ENCODE results near the gene PCBP3.
"Not testable (repeated sequence)": the region's sequence is repeated elsewhere in the genome, so short reads cannot be mapped to it uniquely, and the experiment has no call there.

Gene PCBP3

DNA sequence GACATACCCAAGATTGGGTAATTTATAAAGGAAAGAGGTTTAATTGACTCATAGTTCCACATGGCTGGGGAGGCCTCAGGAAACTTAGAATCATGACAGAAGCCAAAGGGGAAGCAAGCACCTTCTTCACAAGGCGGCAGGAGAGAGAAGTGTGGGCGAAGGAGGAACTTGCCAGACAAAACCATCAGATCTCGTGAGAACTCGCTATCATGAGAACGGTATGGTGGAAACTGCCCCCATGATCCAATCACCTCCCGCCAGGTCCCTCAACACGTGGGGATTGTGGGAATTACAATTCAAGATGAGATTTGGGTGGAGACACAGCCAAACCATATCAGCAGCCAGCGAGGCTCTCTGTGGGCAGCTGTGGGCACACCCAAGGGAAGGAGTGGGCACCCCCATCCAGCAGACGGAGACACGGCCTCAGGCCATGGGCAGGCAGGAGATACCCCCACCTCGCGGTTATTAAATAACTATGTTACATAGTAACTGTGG, 189.3 kb downstream of the PCBP3 start:
- DNase-seq, result not testable (repeated sequence)

DNA sequence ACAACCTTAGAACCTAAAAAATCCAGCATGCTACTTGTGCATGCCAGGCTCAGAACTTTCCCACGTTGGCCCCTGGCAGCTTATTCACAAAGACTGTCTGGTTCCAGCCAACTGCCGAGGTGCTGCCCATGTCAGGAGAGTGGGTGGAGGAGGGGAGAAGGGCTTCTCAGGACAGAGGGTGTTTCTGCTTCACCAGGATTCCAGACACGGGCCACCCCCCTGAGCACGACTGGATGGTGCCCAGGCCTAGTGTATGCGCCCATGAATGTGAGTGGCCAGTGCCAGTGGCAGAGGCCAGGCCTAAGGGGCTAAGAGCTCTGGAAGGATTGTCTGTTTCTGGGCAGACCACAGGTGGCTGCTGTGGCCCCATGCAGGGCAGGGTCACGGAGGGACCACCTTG, 189.9 kb downstream of the PCBP3 start:
- no peak for DNase-seq

DNA sequence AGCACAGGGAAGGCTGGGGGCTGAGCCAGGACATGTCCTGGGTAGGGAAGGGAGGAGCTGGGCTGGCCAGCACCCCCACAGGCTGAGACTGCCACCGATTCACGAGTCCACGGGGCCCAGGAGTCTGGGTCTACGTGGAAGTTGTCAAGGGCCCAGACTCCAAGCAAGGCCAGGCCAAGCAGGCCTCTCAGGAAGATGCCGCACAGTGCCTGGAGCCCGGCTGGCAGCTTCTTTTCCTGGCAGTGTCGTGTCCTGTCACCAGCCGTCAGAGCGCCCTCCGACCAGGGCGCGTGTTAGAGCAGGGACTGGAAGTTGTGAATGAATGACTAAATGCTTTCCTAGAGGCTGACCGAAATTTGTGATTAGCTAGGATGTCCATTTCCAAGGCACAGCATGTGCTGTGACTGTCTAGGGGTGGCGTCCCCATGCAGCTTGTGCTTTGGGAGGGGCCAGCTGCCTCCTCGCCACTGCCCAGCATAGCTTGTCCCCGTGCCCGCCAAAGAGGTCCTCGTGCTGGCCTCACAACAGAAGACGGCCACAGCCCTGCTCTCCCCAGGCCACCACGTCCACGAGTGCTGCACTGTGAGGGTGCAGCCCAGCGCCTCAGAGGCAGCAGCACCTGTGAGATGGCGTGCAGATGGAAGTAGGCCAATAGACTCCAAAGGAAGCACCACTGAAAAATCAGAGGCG, 190.6 kb downstream of the PCBP3 start:
- DNase-seq, result no peak

DNA sequence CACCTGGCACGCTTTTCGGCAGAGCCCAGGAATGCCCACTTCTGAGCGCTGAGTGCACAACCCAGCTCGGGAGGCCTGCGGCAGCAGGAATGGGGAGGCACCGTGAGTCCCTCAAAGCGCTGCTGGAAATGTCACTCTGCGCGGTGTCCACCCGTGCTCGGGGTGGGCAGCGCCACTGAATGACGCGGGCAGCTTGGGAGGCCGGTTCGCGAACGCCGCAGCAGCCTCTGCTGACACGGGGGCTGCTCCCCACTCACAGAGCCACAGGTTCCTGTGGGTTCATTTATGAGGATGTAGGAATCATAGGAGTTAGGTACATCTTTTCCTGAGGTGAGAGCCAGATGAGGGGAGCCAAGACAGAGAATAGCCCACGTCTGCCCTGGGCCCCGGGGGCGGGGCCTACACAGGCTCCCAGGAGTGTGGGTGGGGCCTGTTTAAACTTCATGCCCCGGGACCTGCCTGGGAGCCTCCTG, 191.3 kb downstream of the PCBP3 start:
- no peak for DNase-seq

DNA sequence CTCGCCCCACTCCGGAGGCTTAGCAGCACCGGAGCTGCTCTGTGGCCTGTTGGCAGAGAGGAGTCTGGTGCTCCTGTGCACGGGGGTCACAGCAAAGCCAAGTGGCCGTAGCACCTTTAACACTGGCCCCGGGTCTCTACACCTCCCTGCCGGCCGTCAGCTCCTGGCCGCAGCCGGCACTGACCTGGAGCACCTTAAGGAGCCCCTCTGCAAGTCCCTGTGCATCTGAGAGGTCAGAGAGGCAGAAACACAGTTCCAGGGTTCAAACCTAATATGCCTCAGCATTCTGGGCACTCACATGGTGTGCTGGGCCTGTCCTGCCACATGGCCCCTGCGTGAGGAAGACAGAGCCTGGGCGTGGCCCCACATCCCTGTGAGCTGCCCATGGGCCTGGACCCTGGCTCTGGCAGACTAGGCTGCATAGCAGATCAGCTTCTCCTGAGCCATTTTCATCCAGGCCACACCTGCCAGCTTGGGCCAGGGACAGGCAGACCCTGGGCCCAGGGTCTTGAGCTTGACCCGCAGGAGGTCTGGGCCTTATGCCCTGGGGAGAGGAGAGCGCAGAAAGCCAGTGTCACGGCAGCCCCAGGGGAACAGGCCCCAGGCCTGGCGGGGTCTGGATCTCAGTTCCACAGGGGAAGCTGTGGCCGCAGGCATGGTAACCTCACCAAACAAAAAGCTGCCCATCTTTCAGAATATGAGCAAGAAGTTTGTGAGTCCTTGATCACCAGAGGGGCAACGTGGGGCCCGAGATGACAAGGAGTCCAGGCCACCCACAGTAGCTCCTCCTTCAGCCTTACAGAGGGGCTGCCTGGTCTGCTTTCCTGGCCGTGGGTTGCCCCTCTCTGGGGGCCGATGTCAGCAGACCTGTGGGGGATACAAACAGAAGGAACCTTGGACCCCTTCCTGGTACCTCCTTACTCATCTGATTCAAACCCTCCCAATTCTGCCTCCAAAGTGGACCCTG, 192.1 kb downstream of the PCBP3 start:
- DNase-seq, result no peak

DNA sequence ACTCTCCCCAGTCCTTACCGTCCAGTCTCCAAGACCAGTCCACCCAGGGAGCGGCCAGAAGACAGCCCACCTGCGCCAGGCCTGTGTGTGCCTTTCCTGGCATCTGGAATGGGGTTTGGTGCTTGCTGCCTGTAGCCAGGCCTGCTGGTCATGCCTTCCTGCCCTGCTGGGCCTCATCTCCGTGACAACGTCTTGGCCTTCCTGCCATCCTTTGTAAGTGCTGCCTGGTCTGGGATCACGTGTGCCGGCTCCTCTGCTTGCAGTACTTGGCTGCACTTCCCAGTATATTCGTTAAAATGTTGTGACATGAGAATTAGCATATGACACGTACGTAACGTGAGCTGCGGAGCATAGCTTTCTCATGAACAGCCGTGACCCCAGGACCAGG, 192.7 kb downstream of the PCBP3 start:
- DNase-seq, result no peak

DNA sequence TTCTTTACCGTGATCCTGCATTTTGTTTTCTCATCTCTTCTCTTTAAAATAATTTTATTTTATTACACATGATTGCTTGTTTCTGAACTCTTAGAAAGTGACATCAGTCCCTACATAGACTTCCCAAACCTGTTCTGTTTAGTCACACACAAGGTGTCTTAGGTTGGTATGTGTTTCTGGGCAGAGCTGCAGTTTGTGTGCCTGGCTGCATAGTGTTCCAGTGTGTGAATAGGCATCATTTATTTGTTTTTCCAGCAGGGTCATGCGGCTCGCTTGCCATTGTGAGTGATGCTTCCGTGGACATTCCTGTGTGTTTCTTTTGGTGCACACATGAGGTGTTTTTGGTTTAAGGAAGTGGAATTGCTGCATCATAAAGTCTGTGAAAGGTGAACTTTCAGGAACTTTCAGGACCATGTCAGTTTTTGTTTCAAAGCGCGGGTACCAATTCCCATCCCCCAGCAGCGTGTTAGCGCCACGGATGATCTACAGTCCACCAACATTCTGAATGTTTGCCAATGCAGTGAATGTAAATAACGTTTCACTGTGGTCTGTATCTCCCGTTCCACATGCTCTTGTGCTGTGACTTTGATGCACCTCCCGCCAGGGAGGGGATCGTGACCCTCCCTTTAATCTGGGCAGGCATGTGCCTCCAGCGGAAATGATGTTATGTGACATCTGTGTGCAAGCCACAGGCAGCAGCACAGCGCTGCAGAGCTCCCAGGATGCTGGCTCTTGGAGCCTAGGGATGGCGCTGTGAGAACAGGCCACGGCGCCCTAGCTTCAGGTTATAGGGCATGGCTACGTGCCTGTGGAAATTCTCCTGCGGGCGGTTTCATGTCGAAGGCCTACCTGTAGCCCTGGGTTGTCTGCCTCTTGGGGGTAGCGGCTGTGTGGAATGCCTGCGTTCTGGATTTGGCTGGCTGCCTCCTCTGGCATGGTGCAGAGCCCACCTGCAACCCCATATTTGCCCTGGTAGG, 193.5 kb downstream of the PCBP3 start:
- DNase-seq, result no peak

DNA sequence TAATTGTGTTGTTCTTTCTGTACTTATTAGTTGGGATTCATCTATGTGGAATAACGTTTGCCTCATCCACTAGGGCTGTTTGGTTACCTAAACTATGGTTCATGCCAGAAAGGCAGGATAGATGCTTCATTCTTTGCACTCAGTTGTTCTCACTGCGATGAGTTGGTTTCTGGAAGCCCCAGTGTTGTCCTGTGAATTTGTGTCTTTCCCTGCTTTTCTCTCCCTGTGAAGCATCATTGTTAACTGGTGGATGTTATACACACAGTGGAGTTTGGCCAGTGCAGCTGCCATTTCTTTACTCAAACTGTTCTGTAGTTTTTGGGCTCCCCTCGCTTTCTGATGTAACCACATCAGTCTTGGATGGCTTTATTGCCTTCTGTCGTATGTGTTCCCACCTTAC, 194.4 kb downstream of the PCBP3 start:
- no peak for DNase-seq

DNA sequence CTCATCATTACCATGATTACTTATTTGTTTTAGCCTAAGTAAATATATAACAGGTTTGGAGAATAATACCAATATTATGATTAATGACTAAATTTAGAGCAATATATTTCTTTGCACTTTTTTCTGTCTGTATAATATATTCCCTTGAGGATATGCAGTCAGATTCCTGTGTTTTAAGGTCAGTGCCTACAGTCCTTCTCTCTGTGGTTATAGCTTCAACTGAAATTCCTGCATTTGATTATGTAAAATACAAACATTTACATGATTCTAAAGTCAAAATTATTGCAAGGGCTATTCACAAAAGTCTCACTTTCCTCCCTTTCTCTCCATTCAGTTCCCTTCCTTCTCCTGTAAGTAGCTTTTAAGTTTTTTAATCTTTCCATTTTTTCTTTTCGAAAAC, 195.1 kb downstream of the PCBP3 start:
- DNase-seq, result no peak

DNA sequence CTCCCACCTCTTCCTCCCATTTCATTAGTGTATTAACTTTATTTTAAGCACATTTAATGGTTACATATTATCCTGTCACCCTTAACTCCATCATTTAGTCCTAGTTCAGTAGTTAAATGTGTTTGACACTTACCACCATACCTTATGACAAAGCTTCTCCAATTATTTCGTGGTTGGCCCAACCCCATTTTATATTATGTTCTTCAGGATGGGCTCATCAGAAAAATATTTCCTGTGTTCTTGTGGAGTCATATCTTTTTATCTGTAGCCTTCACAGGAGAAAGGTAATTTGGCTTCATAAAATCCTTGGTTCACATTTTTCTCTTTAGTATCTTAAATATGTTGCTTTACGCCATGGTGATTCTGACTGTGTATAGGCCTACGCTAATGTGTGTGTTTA, 195.7 kb downstream of the PCBP3 start:
- DNase-seq, result no peak

DNA sequence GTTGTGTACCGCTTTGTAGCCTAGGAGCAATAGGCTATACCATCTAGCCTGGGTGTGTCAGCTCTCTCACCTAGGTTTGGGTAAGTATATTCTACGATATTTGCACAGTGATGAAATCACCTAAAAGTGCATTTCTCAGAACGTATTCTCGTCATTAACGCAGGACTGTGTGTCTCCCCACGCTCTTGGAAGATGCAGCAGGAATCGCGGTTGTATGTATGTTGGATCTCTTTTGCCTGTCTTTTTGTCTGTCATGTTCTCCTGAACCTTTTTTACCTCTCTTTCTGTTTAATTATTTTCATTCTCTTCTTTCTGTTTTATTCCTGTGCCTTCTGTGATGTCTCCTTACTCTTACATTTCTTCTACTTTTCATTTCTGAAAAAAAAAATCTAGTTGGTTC, 197.5 kb downstream of the PCBP3 start:
- DNase-seq, result no peak

DNA sequence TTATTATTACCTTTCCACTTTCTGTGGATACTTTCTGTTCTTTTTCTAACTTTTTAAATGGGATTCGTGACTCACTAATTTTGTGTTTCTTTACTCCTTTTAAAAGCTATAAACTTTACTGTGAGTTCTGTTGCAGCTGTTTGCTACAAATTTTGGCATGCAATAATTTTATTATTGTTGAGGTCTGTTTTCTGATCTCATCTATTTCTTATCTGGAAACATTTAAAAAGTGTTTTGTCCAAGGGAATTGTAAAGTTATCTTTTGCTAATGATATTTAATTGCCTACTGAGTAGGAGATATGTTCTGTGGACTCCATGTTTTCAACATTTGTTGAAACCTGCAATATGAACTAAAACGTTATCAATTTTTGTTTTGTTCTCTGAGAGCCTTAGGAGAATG, 199.9 kb downstream of the PCBP3 start:
- DNase-seq, result no peak

DNA sequence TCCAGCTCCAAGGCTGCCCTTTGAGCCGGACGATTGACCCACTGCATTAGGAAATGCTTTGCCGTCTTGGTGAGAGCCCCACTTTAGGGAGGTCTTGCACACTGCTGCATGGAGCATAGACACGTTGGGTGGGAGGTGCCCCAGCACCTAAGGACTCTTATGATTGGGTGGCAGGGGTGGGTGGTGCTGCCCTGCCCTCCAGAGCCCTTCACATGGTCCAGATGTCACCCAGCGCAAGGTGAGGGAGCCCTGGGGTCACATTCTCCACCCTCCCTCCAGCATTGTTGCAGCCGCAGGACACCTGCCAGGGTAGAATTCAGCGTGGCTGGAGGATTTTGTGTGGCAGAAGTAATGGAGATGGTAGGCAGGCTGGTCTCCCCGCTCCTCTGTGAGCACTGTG, 200.7 kb downstream of the PCBP3 start:
- DNase-seq, result no peak

DNA sequence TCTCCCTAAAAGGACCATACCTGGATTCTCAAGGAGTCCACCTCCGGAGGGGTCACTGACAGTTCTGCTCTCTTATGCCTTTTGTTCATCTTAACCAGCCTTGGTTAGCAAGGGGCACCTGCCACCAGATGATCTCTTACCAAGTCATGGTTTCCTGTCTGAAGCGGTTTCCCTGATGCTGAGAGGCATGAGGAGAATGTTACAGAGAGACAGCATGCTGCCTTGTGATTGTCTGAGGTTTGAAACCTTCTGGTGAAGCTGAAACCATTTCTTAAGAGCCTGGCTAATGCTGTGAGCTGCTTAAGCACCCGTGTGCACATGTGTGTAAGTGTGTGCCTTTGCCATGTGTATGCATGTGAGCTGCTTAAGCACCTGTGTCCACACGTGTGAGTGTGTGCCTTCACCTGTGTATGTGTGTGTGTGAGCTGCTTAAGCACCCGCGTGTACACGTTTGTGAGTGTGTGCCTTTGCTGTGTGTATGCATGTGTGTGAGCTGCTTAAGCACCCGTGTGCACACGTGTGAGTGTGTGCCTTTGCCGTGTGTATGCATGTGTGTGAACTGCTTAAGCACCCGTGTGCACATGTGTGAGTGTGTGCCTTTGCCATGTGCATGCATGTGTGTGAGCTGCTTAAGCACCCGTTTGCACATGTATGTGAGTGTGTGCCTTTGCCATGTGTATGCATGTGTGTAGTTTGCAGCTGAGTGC, 201.7 kb downstream of the PCBP3 start:
- DNase-seq, result no peak

DNA sequence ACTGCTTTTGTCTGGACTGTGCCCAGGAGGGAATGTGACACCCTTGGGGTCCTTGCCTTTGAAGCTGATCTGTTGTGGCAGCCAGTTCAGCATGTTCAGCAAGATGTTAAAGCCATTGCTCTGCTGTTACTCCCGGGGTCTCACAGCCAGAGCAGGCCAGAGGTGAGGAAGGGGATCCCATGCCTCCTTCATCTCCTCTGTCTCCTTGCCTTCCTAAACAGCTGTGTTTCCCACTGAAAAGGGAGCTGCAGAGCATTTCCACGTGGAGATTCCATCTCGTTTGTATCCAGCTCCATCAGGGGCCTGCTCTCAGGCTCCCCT, 202.2 kb downstream of the PCBP3 start:
- DNase-seq, result no peak

DNA sequence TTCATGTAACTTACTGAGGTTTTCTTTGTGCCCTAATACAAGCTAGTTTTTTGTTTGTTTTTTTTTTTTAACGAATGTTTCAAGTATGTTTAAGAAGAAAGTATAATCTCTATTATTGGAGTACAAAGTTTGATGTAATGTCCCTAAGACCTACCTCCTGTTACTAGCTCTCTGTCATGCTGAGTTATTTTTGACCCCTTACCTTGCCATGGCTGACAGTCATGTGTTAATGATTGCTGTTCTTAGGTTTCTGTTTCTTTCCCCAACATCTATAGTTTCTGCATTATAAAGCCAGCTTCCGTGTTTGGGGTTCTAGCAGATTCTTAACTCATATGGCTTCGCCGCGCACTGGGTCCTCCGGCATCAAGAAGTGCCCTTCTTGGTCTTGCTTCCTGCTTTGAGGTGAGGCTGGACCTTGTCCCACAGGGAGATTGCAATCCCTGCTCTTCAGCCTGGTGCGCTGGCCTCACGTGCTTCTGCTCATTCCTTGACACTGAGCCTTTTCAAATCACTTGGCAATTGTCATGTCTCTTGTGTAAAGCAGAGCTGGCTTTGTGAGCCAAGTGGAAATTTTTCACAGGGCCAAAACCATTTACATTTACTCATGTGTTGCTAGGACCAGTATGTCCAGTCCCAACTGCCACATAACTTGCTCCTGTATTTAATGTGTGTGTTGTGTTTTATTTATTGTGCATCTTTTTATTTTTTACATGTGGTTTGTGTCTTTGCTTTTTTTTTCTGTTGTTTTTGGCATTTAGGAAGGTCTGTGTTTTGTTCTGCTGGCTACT, 203.0 kb downstream of the PCBP3 start:
- no peak for DNase-seq

DNA sequence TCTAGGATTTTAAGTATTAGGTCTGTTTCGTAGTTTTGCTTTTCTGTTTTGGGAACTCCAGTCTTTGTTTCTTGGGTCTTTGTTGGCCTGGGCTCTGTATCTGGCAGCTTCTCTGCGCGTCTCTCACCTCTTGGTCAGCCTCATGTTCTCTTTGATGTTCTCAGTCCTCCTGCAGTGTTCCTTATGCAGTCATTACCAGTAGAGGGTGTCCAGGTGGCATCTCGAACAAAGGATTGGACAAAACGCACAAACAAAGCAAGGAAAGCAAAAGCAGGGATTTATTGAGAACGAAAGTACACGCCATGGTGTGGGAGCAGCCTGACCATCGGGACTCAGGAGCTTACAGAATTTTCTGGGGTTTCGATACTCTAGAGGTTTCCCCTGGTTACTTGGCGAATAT, 204.3 kb downstream of the PCBP3 start:
- DNase-seq, result no peak

DNA sequence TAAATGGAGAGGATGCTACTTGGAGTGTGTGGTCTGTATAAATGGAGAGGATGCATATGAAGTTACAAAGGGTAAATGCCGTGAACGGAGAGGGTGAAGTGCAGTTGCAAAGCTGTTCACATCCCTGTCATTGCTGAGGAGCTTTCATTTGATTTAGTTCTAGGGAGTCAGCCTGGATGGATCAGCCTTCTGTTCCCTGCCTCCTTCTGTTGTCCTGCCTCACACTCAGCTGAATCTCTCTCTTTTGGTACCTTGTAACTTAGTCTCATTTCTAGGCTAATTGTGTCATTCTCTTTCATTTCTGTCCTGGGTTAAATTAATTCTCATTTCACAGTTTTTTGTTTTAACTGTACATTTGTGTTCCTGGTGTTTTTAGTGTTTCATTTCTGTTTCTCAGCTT, 204.8 kb downstream of the PCBP3 start:
- DNase-seq, result no peak

DNA sequence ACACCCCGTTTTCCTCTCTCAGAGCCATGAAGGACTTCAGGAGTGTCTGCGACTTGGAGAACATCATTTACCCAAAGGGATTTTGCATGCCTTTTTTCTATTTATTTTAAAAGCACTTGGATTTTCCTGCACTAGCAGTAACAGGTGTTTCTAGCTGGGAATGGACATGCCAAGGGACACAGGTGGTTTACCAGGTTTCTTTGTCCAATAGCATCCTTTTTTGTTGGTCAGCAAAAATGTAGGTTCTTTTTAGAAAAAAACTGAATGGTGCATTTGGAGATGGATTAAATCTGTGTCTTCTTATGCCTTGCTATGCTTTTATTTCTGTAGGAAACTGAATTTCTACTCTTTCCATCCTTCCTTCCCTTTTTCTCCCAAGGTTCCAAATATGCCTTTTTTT, 205.3 kb downstream of the PCBP3 start:
- no peak for DNase-seq

DNA sequence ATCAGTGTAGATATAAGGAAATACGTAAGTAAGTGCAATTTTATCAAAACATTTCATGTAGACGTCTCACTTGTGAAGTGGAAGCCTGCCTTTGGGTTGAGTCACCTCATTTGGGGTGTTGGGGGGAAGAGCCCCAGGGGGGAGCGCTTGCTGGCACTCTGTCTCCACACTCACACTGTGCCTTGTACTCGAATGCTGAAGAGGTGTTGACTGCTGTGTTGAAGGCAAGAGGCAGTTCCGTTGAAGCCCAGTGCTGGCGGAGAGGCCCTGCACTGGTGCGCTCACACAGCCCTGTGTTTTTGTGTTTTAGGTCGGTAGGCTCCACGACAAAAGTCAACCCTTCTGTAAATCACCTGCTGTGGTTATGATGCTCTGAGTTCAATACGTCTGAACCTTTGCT, 206.1 kb downstream of the PCBP3 start:
- no peak for DNase-seq

DNA sequence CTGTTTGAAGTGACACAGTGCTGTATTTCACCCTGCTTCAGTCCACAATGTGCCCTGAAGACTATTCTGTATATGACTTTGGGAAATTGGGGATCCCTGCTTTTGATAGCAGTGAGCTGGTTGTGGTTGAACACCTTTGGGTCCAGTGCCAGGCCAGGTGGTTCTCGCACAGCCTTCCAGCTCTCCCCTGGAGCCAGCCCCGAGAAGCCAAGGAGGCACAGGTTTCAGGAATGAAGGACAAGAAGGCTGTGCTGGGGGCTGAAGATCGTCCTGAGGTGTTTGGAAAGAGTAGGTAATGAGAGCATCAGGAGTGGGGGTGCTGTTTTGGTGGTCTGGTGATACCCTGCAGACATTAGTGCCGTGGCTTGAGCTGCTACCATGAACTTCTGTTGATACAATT, 206.7 kb downstream of the PCBP3 start:
- no peak for DNase-seq

DNA sequence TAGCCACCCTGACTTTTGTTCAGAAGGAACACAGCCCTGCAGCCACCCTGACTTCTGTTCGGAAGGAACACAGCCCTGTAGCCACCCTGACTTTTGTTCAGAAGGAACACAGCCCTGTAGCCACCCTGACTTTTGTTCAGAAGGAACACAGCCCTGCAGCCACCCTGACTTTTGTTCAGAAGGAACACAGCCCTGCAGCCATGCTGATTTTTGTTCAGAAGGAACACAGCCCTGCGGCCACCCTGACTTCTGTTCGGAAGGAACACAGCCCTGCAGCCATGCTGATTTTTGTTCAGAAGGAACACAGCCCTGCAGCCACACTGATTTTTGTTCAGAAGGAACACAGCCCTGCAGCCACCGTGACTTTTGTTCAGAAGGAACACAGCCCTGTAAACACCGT, 208.9 kb downstream of the PCBP3 start:
- not testable (repeated sequence) for DNase-seq
